Smooth muscle cell (in vitro differentiated cells): Measurements from ENCODE around the gene EPYC. TPM values are rescaled to one million over a fixed set of nuclear protein-coding genes. Genes with fewer than 3 reads are reported as not detected.

Experiments used
- DNase-seq: peaks from one replicate; lab custom pipeline; 2025; ENCODE audit not compliant: unreplicated experiment; lab: John Stamatoyannopoulos, UW
- H2AFZ ChIP-seq: fragments of 200-600 bp; sonication (generic); 2 replicates; pipeline ENCODE4 v1.6.0; 2016; ENCODE audit warnings: antibody characterized with exemption, low read depth, mild to moderate bottlenecking
- H3F3A ChIP-seq: fragments of 200-600 bp; sonication (generic); 2 replicates; pipeline ENCODE4 v1.6.0; 2017; ENCODE audit warnings: antibody characterized with exemption, low read depth
- H3K27ac ChIP-seq: fragments of 200-600 bp; sonication (generic); 2 replicates; pipeline ENCODE4 v1.5.1; 2016; ENCODE audit warnings: low read depth, mild to moderate bottlenecking
- H3K27me3 ChIP-seq: fragments of 200-600 bp; sonication (generic); 2 replicates; pipeline ENCODE4 v1.6.1; 2016; ENCODE audit warnings: low read depth, mild to moderate bottlenecking
- H3K36me3 ChIP-seq: fragments of 200-600 bp; sonication (generic); 2 replicates; pipeline ENCODE4 v1.5.1; 2016; ENCODE audit warnings: low read depth
- H3K4me1 ChIP-seq: fragments of 200-600 bp; sonication (generic); 2 replicates; pipeline ENCODE4 v1.5.1; 2016; ENCODE audit warnings: low read depth
- H3K4me2 ChIP-seq: fragments of 200-600 bp; sonication (generic); 2 replicates; pipeline ENCODE4 v1.6.0; 2016; ENCODE audit warnings: mild to moderate bottlenecking
- H3K4me3 ChIP-seq: fragments of 200-600 bp; sonication (generic); 2 replicates; pipeline ENCODE4 v1.5.1; 2016; ENCODE audit warnings: mild to moderate bottlenecking
- H3K79me2 ChIP-seq: fragments of 200-600 bp; sonication (generic); 2 replicates; pipeline ENCODE4 v1.6.0; 2016; ENCODE audit warnings: low read depth, mild to moderate bottlenecking
- H3K9ac ChIP-seq: fragments of 200-600 bp; sonication (generic); 2 replicates; pipeline ENCODE4 v1.6.0; 2016; ENCODE audit warnings: low read depth
- H3K9me3 ChIP-seq: fragments of 200-600 bp; sonication (generic); replicated peaks from 2 replicates; pipeline ENCODE4 v1.5.1; 2016; ENCODE audit warnings: low read depth
- H4K20me1 ChIP-seq: fragments of 200-600 bp; sonication (generic); 2 replicates; pipeline ENCODE4 v1.6.0; 2016; ENCODE audit warnings: low read depth
- CTCF ChIP-seq: fragments of 200-600 bp; sonication (generic); IDR thresholded peaks from 2 replicates; pipeline ENCODE4 v1.5.1; 2017; ENCODE audit warnings: borderline replicate concordance, mild to moderate bottlenecking, antibody characterized with exemption; ENCODE audit not compliant: insufficient read depth, poor library complexity, severe bottlenecking
- WGBS: methylation state at CpG from one replicate; pipeline ENCODE4 v1.1.7; 2016; ENCODE audit warnings: low lambda C conversion rate; 5-methylcytosine and 5-hydroxymethylcytosine counted together
- polyA plus RNA-seq: library from polyadenylated mRNA; unstranded; fragments of >200 nt; fragmentation: Nextera tagmentation; extraction: Ambion mirVana; gene quantifications from 2 replicates; pipeline ENCODE4 v1.2.1, GENCODE V29; 2016
- total RNA-seq: library from RNA; depleted of rRNA; stranded (reverse); fragments of >200 nt; gene quantifications from 2 replicates; pipeline ENCODE4 v1.2.3, GENCODE V29; 2014

EPYC gene
- total and polyA plus RNA-seq, 2 experiments from 2014 or later: 0.13 to 1.1 TPM

DNA sequence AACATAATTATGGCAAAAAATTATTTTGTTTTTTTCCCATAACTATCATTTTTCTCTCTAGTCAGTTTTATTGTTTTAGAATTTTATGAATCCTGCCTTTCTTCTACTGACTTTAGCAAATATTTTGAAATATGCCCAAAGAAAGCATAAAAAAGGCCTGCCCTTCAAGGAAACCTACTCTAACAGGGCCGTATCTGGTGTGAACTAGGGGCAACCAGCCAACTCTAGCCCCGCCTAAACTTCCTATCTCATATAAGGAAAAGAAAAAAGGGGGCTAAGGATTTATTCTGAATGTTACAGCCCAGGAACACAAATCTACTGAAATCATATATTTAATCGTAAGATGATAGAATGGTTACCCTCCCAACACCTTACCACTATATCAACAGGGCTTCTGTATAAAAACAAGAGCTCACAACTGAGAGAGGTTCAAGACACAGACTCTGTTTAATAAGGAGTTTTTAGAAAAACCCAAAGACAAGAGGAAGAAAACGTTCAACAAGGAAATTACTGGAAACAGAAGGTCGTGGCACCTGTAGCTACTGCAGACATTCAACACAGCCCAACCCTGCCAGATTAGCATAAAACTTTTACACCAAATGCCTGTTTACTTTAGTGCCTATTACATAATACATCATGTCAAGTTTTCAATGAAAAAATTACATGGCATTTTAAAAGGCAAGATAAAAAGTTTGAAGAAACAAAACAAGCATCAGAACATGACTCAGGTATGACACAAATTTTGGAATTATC lies 12.9 kb upstream of the EPYC start:
- Histone ChIP-seq H3K4me2 (no peak overlapping the region), H3K27ac (no peak overlapping the region), H3K9me3 (no peaks in the 10 kb centered on the region), H3F3A (no peaks in the 10 kb centered on the region), H3K9ac (no peak overlapping the region), H3K79me2 (no peaks in the 10 kb centered on the region), H4K20me1 (no peaks in the 10 kb centered on the region), H3K36me3 (no peaks in the 10 kb centered on the region), H2AFZ (no peak overlapping the region), H3K27me3 (no peaks in the 10 kb centered on the region), H3K4me1 (no peaks in the 10 kb centered on the region), H3K4me3 (no peak overlapping the region)
- no peak for TF ChIP-seq CTCF
- WGBS: 93% methylated on average over 5 of the region's 5 CpGs
- DNase-seq: no peak

DNA sequence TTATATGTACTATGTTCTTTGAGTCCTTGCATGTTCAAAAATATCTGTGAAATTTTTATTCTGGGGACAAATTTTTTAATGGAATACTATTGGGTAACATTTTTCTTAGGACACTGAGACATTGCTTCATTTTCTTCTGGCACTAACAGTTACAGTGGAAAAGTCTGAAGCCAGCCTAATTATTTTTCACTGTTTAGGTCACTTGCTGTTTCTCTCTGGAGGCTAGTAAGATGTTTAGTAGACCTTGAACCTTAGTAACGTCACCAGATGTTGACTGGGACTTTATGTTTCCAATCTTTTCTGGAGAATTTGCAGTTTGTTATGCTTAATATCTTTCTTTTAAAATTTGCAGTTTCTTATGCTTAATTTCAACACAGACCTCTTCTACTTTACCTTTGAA lies 12.3 kb upstream of the EPYC start:
- WGBS: 100% methylated on average over 1 of the region's 1 CpG

GRCh38 chr12:91009319-91009950 lies 4.7 kb upstream of the EPYC start:
- no peak for DNase-seq
- no peaks in the 10 kb centered on the region for H3K9me3 ChIP-seq
- no peak for TF ChIP-seq CTCF

More for the DNA sequence above, 12.3 kb upstream of the EPYC start:
- no peaks in the 10 kb centered on the region for H3F3A ChIP-seq
- H3K4me2 ChIP-seq: no peak overlapping the region
- no peak overlapping the region for H3K9ac ChIP-seq
- H3K79me2 ChIP-seq: no peaks in the 10 kb centered on the region
- H3K4me1 ChIP-seq: no peaks in the 10 kb centered on the region
- H3K27me3 ChIP-seq: no peaks in the 10 kb centered on the region
- no peak for DNase-seq
- H3K9me3 ChIP-seq: no peaks in the 10 kb centered on the region
- H2AFZ ChIP-seq: peak overlapping the region; percentile 56
- no peak for TF ChIP-seq CTCF
- no peaks in the 10 kb centered on the region for H3K36me3 ChIP-seq
- no peaks in the 10 kb centered on the region for H4K20me1 ChIP-seq
- no peak overlapping the region for H3K4me3 ChIP-seq
- no peak overlapping the region for H3K27ac ChIP-seq

More at GRCh38 chr12:91009319-91009950, 4.7 kb upstream of the EPYC start:
- no peak overlapping the region for H3K9ac ChIP-seq
- H3K27ac ChIP-seq: peak overlapping the region; percentile 39
- no peak overlapping the region for H2AFZ ChIP-seq
- no peaks in the 10 kb centered on the region for H3K4me1 ChIP-seq
- H3K4me3 ChIP-seq: no peak overlapping the region
- 44% methylated on average over 1 of the region's 1 CpG for WGBS
- H3K4me2 ChIP-seq: peak overlapping the region; percentile 8
- no peaks in the 10 kb centered on the region for H4K20me1 ChIP-seq
- no peaks in the 10 kb centered on the region for H3F3A ChIP-seq
- no peaks in the 10 kb centered on the region for H3K27me3 ChIP-seq
- no peaks in the 10 kb centered on the region for H3K79me2 ChIP-seq
- H3K36me3 ChIP-seq: no peaks in the 10 kb centered on the region
